Islet precursor cell (in vitro differentiated cells): ENCODE results near the gene ZNF669.
"Not testable (repeated sequence)": the region's sequence is repeated elsewhere in the genome, so short reads cannot be mapped to it uniquely, and the experiment has no call there.

Experiments
- DNase-seq: peaks from one replicate; pipeline ENCODE4 v3.0.0-alpha.2; 2018

Gene ZNF669

GRCh38 chr1:247103859-247104591, at the start of gene ZNF669:
Gene ZNF669, minus strand, starts transcription at chr1:247104356. Its CDS starts 157 bp downstream, at chr1:247104199.
- peak; percentile 99 for DNase-seq

GRCh38 chr1:247147781-247148180, 43.6 kb upstream of the ZNF669 start:
- DNase-seq = no peak

- DNase-seq = not testable (repeated sequence)
Observed at GRCh38 chr1:247147120-247147519, 43.0 kb upstream of the ZNF669 start.

- DNase-seq = no peak
Observed at GRCh38 chr1:247146671-247147070, 42.5 kb upstream of the ZNF669 start.

GRCh38 chr1:247145279-247145678, 41.1 kb upstream of the ZNF669 start:
- no peak for DNase-seq

- not testable (repeated sequence) for DNase-seq
Observed at GRCh38 chr1:247139557-247139956, 35.4 kb upstream of the ZNF669 start.

GRCh38 chr1:247131236-247131635, 27.1 kb upstream of the ZNF669 start:
- DNase-seq = no peak

- not testable (repeated sequence) for DNase-seq
Observed at GRCh38 chr1:247127519-247128282, 23.5 kb upstream of the ZNF669 start.

GRCh38 chr1:247126601-247127000, 22.4 kb upstream of the ZNF669 start:
- not testable (repeated sequence) for DNase-seq

GRCh38 chr1:247126166-247126565, 22.0 kb upstream of the ZNF669 start:
- not testable (repeated sequence) for DNase-seq

- DNase-seq = no peak
Observed at GRCh38 chr1:247121382-247121781, 17.2 kb upstream of the ZNF669 start.

- DNase-seq = not testable (repeated sequence)
Observed at GRCh38 chr1:247120408-247120668, 16.2 kb upstream of the ZNF669 start.

GRCh38 chr1:247119600-247120407, 15.6 kb upstream of the ZNF669 start:
- DNase-seq = no peak

GRCh38 chr1:247118946-247119446, 14.8 kb upstream of the ZNF669 start:
- DNase-seq = peak; percentile 69

- no peak for DNase-seq
Observed at GRCh38 chr1:247115545-247115944, 11.4 kb upstream of the ZNF669 start.

GRCh38 chr1:247115141-247115510, 11.0 kb upstream of the ZNF669 start:
- no peak for DNase-seq

GRCh38 chr1:247114351-247115140, 10.4 kb upstream of the ZNF669 start:
- no peak for DNase-seq

GRCh38 chr1:247113733-247114271, 9.6 kb upstream of the ZNF669 start:
- no peak for DNase-seq

- peak; percentile 83 for DNase-seq
Observed at GRCh38 chr1:247113094-247113497, 8.9 kb upstream of the ZNF669 start.

- DNase-seq = no peak
Observed at GRCh38 chr1:247112479-247112781, 8.3 kb upstream of the ZNF669 start.

- peak; percentile 87 for DNase-seq
Observed at GRCh38 chr1:247111700-247112478, 7.7 kb upstream of the ZNF669 start.

GRCh38 chr1:247111259-247111699, 7.1 kb upstream of the ZNF669 start:
- no peak for DNase-seq
